Non-pigmented ciliary epithelial cell (primary cell): ENCODE measurements around the gene PRKCE.

ENCODE experiments used
- DNase-seq: peaks from one replicate; pipeline ENCODE4 v3.0.0-alpha.2; 2010; ENCODE audit warnings: low read depth

The PRKCE gene

GRCh38 chr2:45964223-45964841 lies 312.9 kb downstream of the PRKCE start:
- DNase-seq = no peak

GRCh38 chr2:45964906-45965305 lies 313.4 kb downstream of the PRKCE start:
- DNase-seq = no peak

- no peak for DNase-seq
Observed at GRCh38 chr2:45965871-45966498, 314.5 kb downstream of the PRKCE start.

GRCh38 chr2:45968946-45969584 lies 317.6 kb downstream of the PRKCE start:
- no peak for DNase-seq

GRCh38 chr2:45973426-45973825 lies 322.0 kb downstream of the PRKCE start:
- DNase-seq = no peak

- DNase-seq = no peak
Observed at GRCh38 chr2:45974056-45974455, 322.6 kb downstream of the PRKCE start.

- no peak for DNase-seq
Observed at GRCh38 chr2:45974762-45975408, 323.4 kb downstream of the PRKCE start.

GRCh38 chr2:45975752-45976517 lies 324.5 kb downstream of the PRKCE start:
- no peak for DNase-seq

- DNase-seq = no peak
Observed at GRCh38 chr2:45978302-45978859, 326.9 kb downstream of the PRKCE start.

- no peak for DNase-seq
Observed at GRCh38 chr2:45979065-45979464, 327.6 kb downstream of the PRKCE start.

GRCh38 chr2:45980161-45980865 lies 328.8 kb downstream of the PRKCE start:
- no peak for DNase-seq

- no peak for DNase-seq
Observed at GRCh38 chr2:45981384-45981930, 330.0 kb downstream of the PRKCE start.

GRCh38 chr2:45982096-45982495 lies 330.6 kb downstream of the PRKCE start:
- DNase-seq = no peak

GRCh38 chr2:45983213-45983612 lies 331.7 kb downstream of the PRKCE start:
- no peak for DNase-seq

GRCh38 chr2:45984366-45984765 lies 332.9 kb downstream of the PRKCE start:
- DNase-seq = no peak

GRCh38 chr2:45984896-45985473 lies 333.5 kb downstream of the PRKCE start:
- DNase-seq = no peak

GRCh38 chr2:45986509-45986908 lies 335.0 kb downstream of the PRKCE start:
- DNase-seq = no peak

- DNase-seq = no peak
Observed at GRCh38 chr2:45987856-45988255, 336.4 kb downstream of the PRKCE start.

- no peak for DNase-seq
Observed at GRCh38 chr2:45988879-45989278, 337.4 kb downstream of the PRKCE start.

GRCh38 chr2:45990131-45990530 lies 338.7 kb downstream of the PRKCE start:
- no peak for DNase-seq
